C4-2B (cell line): ENCODE measurements around the gene EPN3.

Source experiments
- H3K27ac ChIP-seq: fragments of 450-650 bp; 2 replicates; pipeline ENCODE4 v1.5.1; 2017
- CTCF ChIP-seq: fragments of 450-650 bp; conservative IDR thresholded peaks from 2 replicates; pipeline ENCODE4 v1.5.1; 2017; ENCODE audit warnings: mild to moderate bottlenecking
- ZFX ChIP-seq: fragments of 450-650 bp; IDR thresholded peaks from 2 replicates; pipeline ENCODE4 v1.6.1; 2017

EPN3 gene

DNA sequence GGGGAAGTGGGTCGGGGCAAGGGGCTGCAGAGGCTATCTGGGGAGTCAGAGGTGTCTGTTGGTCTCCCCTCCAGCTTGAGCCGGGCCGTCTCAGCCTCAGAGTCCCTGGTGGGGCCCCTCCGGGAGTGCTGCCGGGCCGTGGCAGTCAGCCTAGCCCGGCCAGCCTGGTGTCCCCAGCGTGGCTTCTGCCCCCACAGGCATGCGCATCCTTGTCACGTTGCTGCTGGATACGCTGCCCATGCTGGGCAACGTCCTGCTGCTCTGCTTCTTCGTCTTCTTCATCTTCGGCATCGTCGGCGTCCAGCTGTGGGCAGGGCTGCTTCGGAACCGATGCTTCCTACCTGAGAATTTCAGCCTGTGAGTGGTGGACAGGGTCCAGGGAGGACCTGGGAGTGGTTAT, 39.1 kb downstream of the EPN3 start:
- TF ChIP-seq ZFX (no peak), CTCF (no peak)
- H3K27ac ChIP-seq = no peak overlapping the region

- no peak overlapping the region for H3K27ac ChIP-seq
- TF ChIP-seq CTCF = no peak
- no peak for TF ChIP-seq ZFX
These were observed 40.0 kb downstream of the EPN3 start for GRCh38 chr17:50572541-50572940.

DNA sequence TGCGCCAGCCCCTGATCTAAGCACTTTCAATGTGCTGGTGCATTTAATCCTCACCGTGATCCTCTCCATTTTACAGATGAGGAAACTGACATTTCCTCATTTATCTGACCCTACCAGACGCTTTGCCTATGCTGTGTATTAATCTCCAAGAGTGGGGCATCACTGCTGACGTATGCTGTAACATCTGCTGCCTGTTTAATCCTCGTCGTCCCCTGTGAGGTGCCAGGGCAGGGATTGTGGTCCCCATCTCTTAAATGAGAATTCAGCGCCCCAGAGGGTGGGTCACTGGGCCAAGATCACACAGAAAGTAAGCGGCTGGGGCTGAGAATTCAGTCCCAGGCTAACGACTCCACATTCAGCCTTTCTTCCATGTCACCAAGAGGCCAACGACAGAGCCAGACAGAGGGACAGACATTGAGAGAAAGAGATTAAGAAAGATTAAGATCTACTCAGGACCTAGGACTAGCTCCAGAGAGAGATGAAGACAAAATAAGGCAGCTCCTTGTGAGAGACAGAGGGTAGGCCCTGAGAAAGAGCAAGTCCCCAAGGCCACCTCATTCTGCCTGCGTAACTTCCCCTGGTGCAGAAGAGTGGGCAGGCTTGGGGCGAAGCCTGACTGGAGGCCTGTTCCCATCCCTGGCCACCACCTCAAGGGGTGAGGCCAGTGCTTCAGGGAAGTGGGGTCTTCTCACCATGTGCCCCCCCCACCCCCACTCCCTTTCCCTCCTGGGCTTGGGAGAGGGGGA, 41.5 kb downstream of the EPN3 start:
- no peak overlapping the region for H3K27ac ChIP-seq
- TF ChIP-seq ZFX = no peak
- no peak for TF ChIP-seq CTCF

GRCh38 chr17:50575581-50576210, 43.2 kb downstream of the EPN3 start:
- TF ChIP-seq CTCF = no peak
- no peak for TF ChIP-seq ZFX

DNA sequence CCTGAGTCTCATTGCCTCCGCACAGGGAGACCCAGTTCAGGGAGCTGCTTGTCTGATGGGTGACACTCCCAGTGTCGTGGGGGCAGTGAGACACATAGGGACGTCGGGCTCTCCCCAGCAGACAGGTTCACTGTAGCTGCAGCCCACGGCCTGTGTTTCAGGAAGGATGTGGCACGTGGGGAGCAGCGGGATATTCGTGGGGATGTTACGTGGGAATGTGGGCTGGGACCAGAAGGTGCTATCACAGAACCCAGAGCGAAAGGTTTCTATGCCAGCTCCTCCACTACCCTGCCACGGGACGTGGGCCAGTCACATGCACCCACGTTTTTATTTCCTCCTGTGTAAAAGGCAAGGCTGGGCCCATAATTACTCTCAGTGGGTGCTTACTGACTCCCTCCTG, 44.3 kb downstream of the EPN3 start:
- TF ChIP-seq ZFX = no peak
- TF ChIP-seq CTCF = no peak
- no peak overlapping the region for H3K27ac ChIP-seq

More at GRCh38 chr17:50575581-50576210, 43.2 kb downstream of the EPN3 start:
- H3K27ac ChIP-seq = no peak overlapping the region

GRCh38 chr17:50577451-50577954, 45.0 kb downstream of the EPN3 start:
- no peak overlapping the region for H3K27ac ChIP-seq
- TF ChIP-seq CTCF (no peak), ZFX (no peak)

- TF ChIP-seq ZFX = no peak
- TF ChIP-seq CTCF = no peak
These were observed 45.6 kb downstream of the EPN3 start for GRCh38 chr17:50578173-50578572.

More at GRCh38 chr17:50578173-50578572, 45.6 kb downstream of the EPN3 start:
- no peak overlapping the region for H3K27ac ChIP-seq
